ENCODE data around the gene RCAN2.

Gene RCAN2

GRCh38 chr6:46491201-46491627 is at the start of gene RCAN2:
RCAN2 (minus strand) TSS chr6:46491449.
- peak; percentile 88 for DNase-seq (ENCODE audit: low spot score)

GRCh38 chr6:46539866-46540265 is 48.6 kb upstream of the RCAN2 start:
- no peak for DNase-seq (ENCODE audit: low spot score)

GRCh38 chr6:46538800-46539480 is 47.7 kb upstream of the RCAN2 start:
- no peak for DNase-seq (ENCODE audit: low spot score)

- DNase-seq (ENCODE audit: low spot score): no peak
Observed at GRCh38 chr6:46530896-46531295, 39.6 kb upstream of the RCAN2 start.

- DNase-seq (ENCODE audit: low spot score): no peak
Observed at GRCh38 chr6:46528961-46529750, 37.9 kb upstream of the RCAN2 start.

- no peak for DNase-seq (ENCODE audit: low spot score)
Observed at GRCh38 chr6:46526607-46527006, 35.4 kb upstream of the RCAN2 start.

- DNase-seq (ENCODE audit: low spot score): no peak
Observed at GRCh38 chr6:46525583-46525982, 34.3 kb upstream of the RCAN2 start.

- no peak for DNase-seq (ENCODE audit: low spot score)
Observed at GRCh38 chr6:46521464-46521971, 30.3 kb upstream of the RCAN2 start.

GRCh38 chr6:46517202-46517601 is 26.0 kb upstream of the RCAN2 start:
- no peak for DNase-seq (ENCODE audit: low spot score)

GRCh38 chr6:46513533-46513932 is 22.3 kb upstream of the RCAN2 start:
- DNase-seq (ENCODE audit: low spot score): no peak

- no peak for DNase-seq (ENCODE audit: low spot score)
Observed at GRCh38 chr6:46511320-46511719, 20.1 kb upstream of the RCAN2 start.

- no peak for DNase-seq (ENCODE audit: low spot score)
Observed at GRCh38 chr6:46510651-46511050, 19.4 kb upstream of the RCAN2 start.

- DNase-seq (ENCODE audit: low spot score): no peak
Observed at GRCh38 chr6:46509981-46510510, 18.8 kb upstream of the RCAN2 start.

- DNase-seq (ENCODE audit: low spot score): no peak
Observed at GRCh38 chr6:46509063-46509462, 17.8 kb upstream of the RCAN2 start.

GRCh38 chr6:46507426-46507825 is 16.2 kb upstream of the RCAN2 start:
- DNase-seq (ENCODE audit: low spot score): no peak

GRCh38 chr6:46505693-46506512 is 14.7 kb upstream of the RCAN2 start:
- no peak for DNase-seq (ENCODE audit: low spot score)

GRCh38 chr6:46504242-46504641 is 13.0 kb upstream of the RCAN2 start:
- no peak for DNase-seq (ENCODE audit: low spot score)

- no peak for DNase-seq (ENCODE audit: low spot score)
Observed at GRCh38 chr6:46502486-46503119, 11.4 kb upstream of the RCAN2 start.

- no peak for DNase-seq (ENCODE audit: low spot score)
Observed at GRCh38 chr6:46501136-46502089, 10.2 kb upstream of the RCAN2 start.

GRCh38 chr6:46500382-46500781 is 9.1 kb upstream of the RCAN2 start:
- DNase-seq (ENCODE audit: low spot score): no peak
